Colon (tissue), 2 donors: ENCODE results near the gene PCMTD2.
"Not testable (repeated sequence)": the region's sequence is repeated elsewhere in the genome, so short reads cannot be mapped to it uniquely, and the experiment has no call there.

ENCODE experiments used
- FAIRE-seq: peaks from 2 replicates; lab custom pipeline; 2012; peaks lifted over from hg19 to GRCh38; lab: Jason Lieb, UNC
- donor health status: control.
- donor health status: control.

The PCMTD2 gene

DNA sequence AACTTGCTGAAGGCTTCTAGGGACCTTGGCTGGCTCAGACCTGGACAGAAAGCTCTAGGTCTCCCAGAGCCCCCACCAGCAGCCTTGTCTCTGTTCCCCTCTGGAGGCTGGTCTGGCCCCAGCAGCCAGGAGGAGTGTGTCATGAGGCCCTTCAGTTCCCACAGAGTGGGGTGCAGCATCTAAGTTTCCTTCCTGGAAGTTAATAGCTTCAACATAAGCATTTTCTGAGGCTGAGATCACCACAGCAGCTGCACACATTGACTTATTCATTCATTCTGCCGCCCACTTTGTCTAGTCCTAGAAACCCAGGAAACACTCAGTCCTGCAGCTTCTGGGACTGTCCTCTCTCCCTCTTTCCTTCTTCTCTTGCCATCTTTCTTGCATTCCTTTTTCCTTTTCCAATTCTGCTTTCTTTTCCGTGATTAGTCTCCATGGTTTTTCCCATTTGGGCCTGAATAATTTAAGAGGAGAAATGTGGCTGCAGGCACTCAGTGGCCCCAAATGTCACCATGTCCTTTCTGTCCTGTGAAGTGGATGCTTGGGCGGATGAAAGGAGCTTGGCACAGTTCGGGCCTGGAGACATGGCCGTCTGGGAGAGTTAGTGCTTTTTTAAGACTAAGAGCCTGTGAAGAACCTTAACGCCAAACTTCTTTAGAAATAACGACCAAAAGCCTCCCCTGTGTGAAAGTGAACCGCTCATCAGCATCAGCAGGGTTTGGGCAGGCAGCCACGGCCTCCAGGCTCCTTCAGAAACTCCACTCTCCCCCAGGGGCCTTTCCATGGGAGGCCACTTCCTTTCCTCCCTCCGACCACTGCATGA lies 31.0 kb upstream of the PCMTD2 start:
- FAIRE-seq: no peak

DNA sequence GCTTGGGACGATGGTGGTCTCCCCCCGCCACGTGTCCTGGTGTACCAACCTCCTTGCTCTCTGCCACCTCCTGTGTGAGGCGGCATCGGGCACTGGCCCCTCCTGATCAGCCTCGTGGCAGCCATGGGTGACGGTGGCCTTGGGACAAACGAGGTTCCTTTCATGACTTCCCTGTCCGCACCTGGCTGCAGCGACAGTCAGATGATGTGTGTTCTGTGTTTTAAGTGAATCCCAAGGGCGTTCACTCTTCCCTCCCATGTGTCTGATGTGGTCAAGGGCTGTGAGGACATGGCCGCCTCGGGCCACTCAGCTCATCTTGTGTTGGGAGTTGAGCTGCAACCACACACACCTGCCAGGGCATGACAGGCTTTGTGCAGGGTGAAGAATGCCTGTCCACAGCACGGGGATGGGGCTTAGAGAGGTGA lies 30.4 kb upstream of the PCMTD2 start:
- FAIRE-seq: no peak

DNA sequence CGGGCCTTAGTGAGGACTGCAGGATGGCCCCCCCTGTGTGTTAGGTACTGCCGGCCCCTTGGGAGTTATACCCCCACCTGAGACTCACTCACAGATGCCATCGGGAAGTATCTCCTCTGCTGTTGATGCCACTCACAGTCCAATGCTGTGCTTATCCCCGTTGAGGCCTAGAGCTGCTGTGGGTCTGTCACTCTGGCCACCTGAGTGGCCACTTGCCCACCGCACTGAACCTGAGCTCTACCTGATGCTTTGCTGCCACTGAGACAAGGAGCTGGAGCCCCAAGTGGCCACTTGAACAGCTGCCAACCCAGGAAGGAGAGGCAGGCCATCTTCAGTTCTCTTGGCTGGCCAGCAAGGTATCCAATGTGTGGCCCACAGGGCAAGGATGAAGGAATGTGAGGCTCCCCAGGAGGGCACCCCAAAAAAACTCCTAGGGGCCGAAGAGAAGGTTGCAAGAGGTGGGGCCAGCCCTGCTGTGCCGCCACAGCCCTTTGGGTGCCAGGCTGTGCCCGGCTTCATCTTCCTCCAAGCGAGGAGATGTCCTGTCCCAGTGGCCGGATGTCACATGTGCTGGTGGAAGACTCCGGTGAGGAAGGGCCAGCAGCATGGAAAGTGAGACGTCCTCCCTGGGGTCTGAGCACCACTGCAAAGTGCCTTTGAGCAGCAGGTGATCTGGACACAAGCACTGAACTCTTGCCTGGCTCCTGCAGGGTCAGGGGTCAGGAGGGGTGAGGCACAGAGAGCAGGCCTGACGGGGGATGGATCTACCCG lies 29.5 kb upstream of the PCMTD2 start:
- no peak for FAIRE-seq

DNA sequence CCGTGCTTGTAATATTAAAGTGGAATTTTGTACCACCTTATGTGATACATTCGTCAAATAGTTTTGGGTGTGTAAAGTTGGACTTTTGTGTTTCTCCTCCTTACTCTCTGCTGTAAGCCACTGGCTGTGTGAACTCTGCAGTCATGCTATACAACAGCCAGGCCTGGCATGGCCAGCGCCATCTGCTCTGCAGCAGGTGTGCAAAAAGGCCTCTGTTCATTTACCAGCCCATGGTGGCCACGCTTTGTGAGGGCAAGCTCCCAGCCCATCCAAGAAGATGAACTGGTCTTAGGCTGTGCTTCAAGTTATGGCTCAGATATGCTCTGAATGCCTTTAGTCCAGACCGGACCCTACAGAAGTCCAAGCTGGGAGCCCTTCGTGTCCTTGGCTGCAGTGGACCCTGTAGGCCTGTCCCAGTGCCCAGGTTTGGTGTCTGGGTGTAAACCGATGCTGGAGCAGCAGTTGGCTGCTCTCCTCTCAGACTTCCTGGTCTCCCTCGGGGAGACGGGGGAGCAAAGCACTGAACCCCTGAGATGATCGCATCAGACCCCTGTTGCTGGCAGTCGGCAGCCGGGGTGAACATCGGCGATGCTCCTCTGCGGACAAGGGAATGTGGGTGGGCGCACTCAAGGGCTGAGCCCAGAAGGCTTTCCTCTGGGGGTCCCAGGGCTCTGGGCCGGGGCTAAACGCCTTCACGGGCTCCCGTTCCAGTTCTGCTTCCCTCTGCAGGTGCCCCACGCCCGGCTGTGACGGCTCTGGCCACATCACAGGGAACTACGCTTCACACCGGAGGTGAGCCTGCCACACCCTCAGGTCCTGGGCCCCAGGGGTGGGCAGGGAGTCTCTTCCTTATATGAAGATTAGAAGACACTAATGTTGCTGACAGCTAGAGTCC lies 28.6 kb upstream of the PCMTD2 start:
- FAIRE-seq: no peak

DNA sequence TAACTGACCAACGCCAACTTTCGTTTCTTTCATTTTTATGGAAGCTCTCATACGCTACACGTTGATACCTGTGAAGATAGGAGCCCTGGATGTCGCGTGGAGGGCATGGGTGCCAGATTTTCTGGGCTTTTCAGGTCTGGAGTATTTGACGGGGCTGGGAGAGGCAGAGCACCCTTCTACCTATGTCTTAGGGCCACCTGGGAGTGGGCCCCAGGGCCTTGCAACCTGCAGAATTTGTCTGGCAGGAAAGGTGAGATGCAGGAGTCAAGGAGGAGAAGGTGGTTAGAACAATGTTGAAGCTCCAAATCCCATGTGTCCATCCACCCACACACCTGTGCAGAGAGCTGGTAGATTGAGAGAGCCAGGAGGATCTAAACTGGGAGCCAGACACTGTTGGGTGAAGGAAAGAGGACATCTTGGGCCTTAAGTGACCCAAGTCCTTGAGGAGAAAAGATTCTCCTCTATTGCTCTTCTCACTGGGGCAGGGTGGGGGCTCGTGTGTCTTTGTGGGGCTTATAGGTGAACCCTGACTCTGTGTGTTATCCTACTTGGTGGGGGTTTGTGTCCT lies 27.4 kb upstream of the PCMTD2 start:
- FAIRE-seq: no peak

DNA sequence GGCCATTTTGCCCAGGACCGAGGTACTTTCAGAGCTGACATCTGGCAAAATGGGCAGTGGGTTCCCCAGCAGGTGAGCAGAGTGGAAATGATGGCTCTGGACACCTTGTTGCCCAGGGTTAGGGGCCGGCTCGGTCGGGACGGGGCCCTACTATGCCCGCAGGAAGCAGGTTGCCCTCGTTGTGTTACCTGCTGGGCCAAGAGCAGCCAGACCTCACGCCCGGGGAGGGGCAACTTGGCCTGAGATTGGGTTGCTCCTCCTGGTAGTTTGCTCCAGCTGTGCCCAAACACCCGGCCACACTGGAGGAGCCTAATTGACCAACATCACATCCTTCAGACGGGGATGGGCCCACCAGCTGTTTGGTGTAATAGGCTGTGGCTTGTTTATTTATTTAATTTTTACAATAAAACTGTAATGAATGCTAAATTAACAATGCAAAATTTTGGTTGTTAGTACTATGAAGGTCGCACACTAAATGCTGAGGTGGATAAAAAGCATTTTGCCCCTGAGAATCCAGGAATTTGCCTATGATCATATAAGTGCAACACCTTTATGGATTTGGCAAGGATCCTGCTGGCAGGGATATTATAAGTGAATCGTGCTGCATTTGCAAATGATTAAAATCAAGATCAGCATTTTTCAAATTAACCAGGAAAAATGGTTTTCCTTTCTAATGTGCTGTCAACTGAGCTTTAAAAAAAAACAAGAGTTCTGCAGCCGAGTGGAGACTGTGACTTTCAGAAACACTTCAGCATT lies 26.6 kb upstream of the PCMTD2 start:
- FAIRE-seq: no peak

DNA sequence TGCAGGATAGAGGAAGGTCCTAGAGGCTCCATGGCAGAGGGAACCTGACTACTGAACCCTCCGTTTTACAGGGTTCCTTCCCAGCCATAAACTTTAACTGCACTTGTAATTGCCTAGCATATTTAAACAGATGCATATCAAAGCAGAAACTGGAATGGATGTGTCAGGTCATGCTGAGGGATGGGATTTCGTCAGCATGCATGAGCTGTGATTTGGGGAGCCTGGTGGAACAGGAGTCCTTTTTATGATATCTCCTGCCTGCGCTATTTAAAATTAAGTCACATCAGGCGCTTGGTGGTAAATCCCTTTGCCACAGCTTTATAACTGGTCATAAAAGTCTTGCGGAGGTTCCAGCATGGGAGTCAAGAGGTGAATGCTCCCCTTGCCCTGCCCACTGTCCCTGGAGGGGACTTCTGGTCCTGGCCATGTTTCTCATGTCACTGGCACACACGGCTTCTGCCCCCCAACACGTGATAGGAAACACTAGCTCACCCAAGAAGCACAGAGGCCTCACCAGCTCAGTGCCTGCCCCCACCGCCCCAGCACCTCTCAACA lies 26.0 kb upstream of the PCMTD2 start:
- no peak for FAIRE-seq

DNA sequence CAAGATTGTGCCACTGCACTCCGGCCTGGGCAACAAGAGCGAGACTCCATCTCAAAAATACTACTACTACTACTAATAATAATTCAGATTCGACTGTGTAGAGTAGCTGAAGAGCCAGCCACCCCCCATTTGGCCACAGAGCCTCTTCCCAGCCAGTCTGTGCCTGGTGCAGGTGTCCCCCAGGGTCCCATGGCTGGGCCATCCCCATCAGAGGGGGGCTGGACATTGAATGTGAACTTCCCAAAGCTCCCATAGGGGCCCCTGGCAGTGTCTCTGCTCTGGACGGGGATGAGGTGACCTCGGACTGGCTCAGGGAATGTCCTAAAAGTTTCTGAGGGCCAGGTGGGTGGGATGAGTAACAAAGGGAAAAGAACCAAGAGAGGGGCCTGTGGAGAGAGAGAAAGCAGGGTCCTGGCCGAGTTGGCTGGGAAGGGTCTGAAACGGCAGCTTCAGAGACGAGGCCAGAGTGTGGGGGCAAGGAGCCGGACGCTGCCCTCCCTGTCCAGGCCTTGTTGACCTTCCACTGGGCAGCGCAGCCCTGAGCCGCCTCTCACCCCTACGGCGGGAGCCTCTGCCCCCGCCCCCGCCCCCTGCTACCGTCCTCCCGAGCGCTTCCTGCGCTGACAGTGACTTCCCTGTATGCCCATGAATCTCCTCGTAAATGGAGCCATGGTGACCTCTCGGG lies 24.9 kb upstream of the PCMTD2 start:
- no peak for FAIRE-seq

DNA sequence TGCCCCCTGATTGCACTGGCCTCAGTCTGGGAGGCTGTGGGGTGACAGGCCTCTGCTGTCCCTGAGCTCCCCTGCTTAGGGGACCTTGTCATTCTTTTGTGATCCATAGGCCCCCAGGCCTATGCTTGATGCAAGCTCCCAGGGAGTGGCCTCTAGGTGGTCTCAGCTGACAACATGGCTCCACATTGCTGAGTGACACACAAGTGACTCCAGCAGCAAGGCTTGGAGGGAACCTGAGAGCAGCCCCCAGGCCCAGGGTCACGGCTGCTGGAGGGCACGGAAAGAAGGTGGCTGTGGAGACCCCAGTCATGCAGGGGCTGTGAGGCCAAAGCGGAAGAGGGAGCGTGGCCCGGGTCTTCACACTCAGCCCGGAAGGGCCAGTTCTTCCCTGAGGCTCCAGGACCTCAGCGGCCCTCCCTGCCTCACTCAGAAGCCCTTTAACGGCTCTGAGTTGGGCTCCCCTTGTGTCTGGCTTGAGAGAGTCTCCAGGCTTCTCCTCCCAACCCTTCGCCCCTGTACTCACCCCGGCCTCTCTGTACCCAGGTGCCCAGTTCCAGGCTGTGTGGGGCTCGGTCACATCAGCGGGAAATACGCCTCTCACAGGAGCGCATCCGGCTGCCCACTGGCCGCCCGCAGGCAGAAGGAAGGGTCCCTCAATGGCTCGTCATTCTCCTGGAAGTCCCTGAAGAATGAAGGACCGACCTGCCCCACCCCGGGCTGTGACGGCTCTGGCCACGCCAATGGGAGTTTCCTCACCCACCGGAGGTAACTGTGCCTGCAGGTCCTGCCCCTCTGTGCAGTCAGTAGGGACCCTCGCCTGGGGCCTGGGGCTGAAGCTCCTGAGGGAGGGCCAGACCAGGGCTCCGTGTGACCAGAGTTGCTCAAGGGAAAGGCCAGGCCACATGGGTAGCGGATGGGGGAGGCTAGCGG lies 23.7 kb upstream of the PCMTD2 start:
- no peak for FAIRE-seq

DNA sequence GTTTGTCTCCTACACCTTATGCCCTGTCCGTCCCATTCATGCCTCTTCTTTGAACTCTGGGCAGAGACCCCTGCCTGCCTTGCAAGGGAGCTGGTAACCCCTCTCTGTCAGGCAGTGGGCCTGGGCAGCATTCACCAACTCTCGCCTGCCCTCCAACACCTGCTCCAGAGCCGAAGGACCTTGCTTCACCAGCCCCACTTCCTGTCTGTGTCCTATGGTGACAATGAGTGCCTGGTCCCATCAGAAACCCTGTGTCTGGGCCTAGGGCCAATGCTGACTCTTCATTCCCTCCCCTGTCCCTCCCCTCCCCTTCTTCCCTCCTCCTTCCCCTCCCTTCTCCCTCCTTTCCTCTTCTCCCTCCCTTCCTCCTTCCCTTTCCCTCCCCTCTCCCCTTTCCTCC lies 22.8 kb upstream of the PCMTD2 start:
- FAIRE-seq: no peak

DNA sequence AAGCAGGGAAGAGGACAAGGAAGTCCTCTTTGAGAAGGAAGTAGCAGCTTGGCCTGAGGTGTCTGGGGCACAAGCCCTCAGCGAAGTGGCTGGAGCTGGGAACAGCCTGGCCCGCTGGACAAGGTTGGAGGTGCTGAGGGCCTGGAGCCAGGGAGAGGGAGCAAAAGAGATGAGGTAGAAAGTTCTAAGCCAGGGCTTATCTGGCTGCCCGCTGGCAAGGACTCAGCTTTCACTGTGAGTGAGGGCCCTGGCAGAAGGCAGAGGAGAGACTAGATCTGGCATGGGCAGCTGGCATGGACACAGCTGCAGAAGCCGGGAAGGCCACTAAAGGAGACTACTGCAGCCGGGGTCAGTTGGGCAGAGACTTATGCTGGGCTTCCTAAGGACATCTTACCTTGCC lies 21.8 kb upstream of the PCMTD2 start:
- no peak for FAIRE-seq

DNA sequence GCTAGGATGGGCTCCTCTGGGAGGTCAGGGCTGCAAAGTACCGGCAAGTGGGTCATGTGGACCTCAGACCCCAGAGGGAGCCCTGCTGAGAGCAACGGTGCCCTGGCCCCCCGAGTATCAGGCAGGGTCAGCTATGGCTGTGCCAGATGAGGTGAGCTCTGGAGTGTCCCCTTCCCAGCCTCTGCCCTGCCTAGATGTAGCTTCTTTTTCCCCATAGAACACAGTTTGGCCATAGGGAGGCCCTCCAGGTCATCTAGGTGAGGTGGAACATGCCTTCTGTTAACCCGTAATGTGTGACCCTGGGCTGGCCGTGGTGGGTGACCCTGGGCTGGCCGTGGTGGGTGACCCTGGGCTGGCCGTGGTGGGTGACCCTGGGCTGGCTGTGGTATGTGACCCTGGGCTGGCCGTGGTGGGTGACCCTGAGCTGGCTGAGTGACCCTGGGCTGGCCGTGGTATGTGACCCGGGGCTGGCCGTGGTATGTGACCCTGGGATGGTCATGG lies 21.2 kb upstream of the PCMTD2 start:
- no peak for FAIRE-seq

DNA sequence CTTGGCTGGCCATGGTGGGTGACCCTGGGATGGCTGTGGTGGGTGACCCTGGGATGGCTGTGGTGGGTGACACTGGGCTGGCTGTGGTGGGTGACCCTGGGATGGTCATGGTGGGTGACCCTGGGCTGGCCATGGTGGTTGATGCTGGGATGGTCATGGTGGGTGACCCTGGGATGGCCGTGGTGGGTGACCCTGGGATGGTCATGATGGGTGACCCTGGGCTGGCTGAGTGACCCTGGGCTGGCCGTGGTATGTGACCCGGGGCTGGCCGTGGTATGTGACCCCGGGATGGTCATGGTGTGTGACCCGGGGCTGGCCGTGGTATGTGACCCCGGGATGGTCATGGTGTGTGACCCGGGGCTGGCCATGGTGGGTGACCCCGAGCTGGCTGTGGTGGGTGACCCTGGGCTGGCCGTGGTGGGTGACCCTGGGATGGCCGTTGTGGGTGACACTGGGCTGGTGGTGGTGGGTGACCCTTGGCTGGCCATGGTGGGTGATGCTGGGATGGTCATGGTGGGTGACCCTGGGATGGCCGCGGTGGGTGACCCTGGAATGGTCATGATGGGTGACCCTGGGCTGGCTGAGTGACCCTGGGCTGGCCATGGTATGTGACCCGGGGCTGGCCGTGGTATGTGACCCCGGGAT lies 20.5 kb upstream of the PCMTD2 start:
- FAIRE-seq: not testable (repeated sequence)

DNA sequence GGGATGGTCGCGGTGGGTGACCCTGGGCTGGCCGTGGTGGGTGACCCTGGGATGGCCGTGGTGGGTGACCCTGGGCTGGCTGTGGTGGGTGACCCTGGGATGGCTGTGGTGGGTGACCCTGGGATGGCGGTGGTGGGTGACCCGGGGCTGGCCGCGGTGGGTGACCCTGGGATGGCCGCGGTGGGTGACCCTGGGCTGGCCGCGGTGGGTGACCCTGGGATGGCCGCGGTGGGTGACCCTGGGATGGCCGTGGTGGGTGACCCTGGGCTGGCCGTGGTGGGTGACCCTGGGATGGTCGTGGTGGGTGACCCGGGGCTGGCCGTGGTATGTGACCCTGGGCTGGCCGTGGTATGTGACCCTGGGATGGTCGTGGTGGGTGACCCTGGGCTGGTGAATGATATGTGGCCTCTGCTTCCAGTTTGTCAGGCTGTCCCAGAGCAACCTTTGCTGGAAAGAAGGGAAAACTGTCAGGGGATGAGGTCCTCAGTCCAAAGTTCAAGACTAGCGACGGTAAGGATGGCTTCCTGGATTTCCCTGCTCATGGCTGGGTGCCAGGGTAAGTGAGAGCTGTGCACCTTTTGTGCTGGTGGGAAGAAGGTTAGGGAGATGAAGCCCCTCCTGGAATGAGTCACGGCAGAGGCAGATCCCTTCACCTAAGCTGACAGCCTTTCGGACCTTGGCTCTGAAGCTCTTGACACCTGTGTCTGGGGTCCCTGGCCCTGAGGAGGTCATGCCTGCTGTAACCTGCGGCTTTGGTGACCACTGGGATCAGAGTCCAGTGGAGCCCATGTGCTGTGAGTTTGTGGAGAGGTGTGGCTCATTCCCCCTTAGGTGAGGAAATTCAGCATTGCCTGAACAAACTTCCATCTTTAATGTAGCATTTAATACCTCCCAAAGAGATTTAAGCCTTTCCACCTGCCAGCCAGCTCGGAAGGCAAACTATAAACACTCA lies 19.1 kb upstream of the PCMTD2 start:
- no peak for FAIRE-seq

DNA sequence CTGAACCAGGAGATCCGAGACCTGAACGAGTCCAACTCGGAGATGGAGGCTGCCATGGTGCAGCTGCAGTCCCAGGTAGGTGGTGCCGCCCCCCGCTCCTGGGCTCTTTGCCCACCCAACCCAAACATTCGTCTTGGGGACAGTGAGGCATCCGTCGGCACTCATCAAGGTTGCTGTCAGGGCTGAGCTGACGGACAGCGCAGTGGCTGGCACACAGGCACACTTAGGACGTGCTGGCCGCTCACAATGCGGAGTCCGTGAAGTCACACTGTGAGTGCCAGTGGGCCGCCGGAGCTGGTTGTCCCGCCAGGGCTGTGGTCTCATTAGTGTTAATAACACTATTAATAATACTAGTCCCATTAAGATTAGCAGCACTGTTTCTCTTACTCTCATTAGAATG lies 18.2 kb upstream of the PCMTD2 start:
- no peak for FAIRE-seq

DNA sequence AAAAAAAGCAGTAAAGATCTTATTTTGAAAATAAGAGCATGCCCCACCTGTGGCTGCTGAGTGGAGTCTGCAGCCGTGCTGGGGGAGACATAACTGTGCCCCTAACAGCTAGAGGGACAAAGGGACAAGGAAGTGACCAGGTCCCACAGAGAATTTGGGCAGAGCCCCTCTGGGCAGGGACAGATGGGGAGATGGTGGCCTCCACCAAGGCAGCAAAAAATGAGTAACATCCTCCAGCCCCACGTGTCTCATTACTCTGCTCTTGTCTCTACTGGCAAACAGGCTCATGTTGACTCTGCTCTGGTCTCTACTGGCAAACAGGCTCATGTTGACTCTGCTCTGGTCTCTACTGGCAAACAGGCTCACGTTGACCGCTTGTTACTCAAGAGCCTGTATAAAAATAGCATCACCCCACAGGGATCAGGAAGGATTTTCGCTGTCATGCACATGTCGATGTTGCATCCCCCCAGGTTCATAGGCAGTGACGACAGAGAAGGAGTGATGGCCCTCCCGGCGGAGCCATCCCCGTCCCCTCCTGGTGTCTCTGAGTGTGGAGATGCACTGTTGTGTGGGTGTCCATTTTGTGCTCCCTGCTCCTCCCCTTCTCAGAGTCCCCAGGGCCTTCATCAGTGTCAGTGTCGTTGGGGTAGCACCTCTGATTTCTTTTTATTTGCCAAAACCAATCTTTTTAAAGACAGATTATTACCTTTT lies 17.3 kb upstream of the PCMTD2 start:
- no peak for FAIRE-seq

DNA sequence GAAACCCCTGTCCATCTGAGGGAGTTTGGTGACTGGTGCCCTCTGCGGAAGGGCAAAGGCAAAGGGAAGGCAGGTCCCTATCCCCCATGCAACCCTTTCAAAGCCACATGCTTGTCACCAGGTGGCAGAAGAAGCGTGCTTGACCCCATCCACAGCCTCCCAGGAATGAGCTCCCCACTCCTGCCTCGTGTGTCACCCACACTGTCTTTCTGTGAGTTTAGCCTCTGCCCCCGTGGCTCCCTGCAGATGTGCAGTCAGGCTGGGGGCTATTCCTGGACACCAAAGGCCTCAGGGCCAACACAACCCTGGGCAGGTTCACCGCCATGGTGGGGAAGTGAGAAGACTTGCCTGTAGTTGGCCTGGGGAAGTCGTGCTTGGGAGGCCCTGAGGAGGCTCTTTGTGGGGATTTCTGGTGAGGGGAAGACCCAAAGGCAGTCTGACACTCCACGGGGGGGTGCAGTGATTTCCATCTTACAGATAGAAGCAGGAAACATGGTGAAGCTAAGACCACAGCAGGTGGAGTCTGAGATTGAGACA lies 16.6 kb upstream of the PCMTD2 start:
- FAIRE-seq: no peak
